HCT116 (cell line): ENCODE measurements around the gene IL1R2. TPM values are rescaled to one million over a fixed set of nuclear protein-coding genes. Genes with fewer than 3 reads are reported as not detected.

Source experiments
- ATAC-seq: fragments of 200-7000 bp; cut with Tn5 transposase; 2 replicates; pipeline ENCODE4 v1.9.1; 2020; ENCODE audit warnings: mild to moderate bottlenecking, moderate library complexity
- BruUV-seq: library from RNA; stranded (reverse); fragments of 400-500 nt; replicated peaks from 2 replicates; lab custom pipeline; 2021; lab: Mats Ljungman, UMichigan
- CTCF ChIA-PET: fragments of 300-600 bp; sonication (Branson Sonifier 250); formaldehyde crosslinking; loops from one replicate; lab custom pipeline; 2021; ENCODE audit warnings: antibody characterized with exemption; lab: Charles Lee
- POLR2A ChIA-PET: fragments of 300-600, 350-600 bp; sonication (Branson Sonifier 250); formaldehyde crosslinking; loops from one replicate; lab custom pipeline; 2021; ENCODE audit warnings: antibody characterized with exemption; lab: Charles Lee
- RAD21 ChIA-PET, 2 experiments: fragments of 300-600 bp; sonication (Branson Sonifier 250); formaldehyde crosslinking; loops; one replicate each; lab custom pipeline; 2023; ENCODE audit warnings: low total read pairs in 2 of 2; ENCODE audit not compliant: uncharacterized antibody in 2 of 2, unreplicated experiment in 2 of 2, low non-redundant PET in 1 of 2; lab: Charles Lee
- DNase-seq: peaks from one replicate; pipeline ENCODE4 v3.0.0-alpha.2; 2010; ENCODE audit warnings: low read depth, low spot score
- H2AFZ ChIP-seq: fragments of 200-600 bp; shearing (Covaris generic), sonication (generic); 2 replicates; pipeline ENCODE4 v1.6.1; 2017; ENCODE audit warnings: low read depth, mixed run types, mixed read lengths, antibody characterized with exemption, low read length; ENCODE audit not compliant: poor library complexity, severe bottlenecking
- H3K27ac ChIP-seq: 2 replicates; pipeline ENCODE4 v1.5.1; 2012; ENCODE audit warnings: low read depth, low read length
- H3K27me3 ChIP-seq: fragments of 200-600 bp; sonication (generic); 2 replicates; pipeline ENCODE4 v1.6.1; 2016; ENCODE audit warnings: mixed run types, low read length, mixed read lengths; ENCODE audit not compliant: insufficient read depth
- H3K36me3 ChIP-seq, 2 experiments: fragments of 200-500 bp in 1 of 2; fragments of 200-600 bp in 1 of 2; sonication (Bioruptor generic) in 1 of 2; sonication (generic) in 1 of 2; 2 replicates each; pipeline versions ENCODE4 v1.5.1 to v1.6.1; 2014 to 2016; ENCODE audit warnings: low read length in 2 of 2, inconsistent platforms in 1 of 2, mixed read lengths in 1 of 2, mixed run types in 1 of 2; ENCODE audit not compliant: insufficient read depth in 2 of 2, control insufficient read depth in 1 of 2
- H3K4me1 ChIP-seq, 2 experiments: fragments of 200-600 bp in 1 of 2; sonication (generic) in 1 of 2; 2 replicates each; pipeline versions ENCODE4 v1.5.1 to v1.6.1; 2012 to 2017; ENCODE audit warnings: low read length in 2 of 2, inconsistent platforms in 1 of 2, mild to moderate bottlenecking in 1 of 2, mixed read lengths in 1 of 2, mixed run types in 1 of 2, moderate library complexity in 1 of 2; ENCODE audit not compliant: insufficient read depth in 2 of 2, control insufficient read depth in 1 of 2
- H3K4me2 ChIP-seq: fragments of 200-600 bp; sonication (generic); 2 replicates; pipeline ENCODE4 v1.6.1; 2017; ENCODE audit warnings: mixed run types, low read length, mixed read lengths
- H3K4me3 ChIP-seq, 2 experiments: fragments of 200-600 bp in 1 of 2; sonication (generic) in 1 of 2; replicated peaks in 1 of 2; 2 replicates each; pipeline ENCODE4 v1.5.1; 2011 to 2016; ENCODE audit warnings: low read length in 2 of 2, control low read depth in 1 of 2, low read depth in 1 of 2, mild to moderate bottlenecking in 1 of 2, mixed read lengths in 1 of 2, mixed run types in 1 of 2
- H3K79me2 ChIP-seq: fragments of 200-600 bp; sonication (generic); 2 replicates; pipeline ENCODE4 v1.6.1; 2017; ENCODE audit warnings: mild to moderate bottlenecking, mixed run types, low read length, moderate library complexity, mixed read lengths; ENCODE audit not compliant: insufficient read depth
- H3K9ac ChIP-seq: fragments of 200-600 bp; sonication (generic); 2 replicates; pipeline ENCODE4 v1.6.1; 2016; ENCODE audit warnings: low read length, mixed read lengths
- H3K9me2 ChIP-seq: fragments of 200-600 bp; sonication (generic), shearing (Covaris generic); 2 replicates; pipeline ENCODE4 v1.6.1; 2017; ENCODE audit warnings: mixed run types, mild to moderate bottlenecking, moderate library complexity; ENCODE audit not compliant: insufficient read depth
- H3K9me3 ChIP-seq, 2 experiments: fragments of 200-500 bp in 1 of 2; fragments of 200-600 bp in 1 of 2; sonication (Bioruptor generic) in 1 of 2; sonication (generic) in 1 of 2; 2 replicates each; pipeline ENCODE4 v1.6.1; 2014 to 2017; ENCODE audit warnings: low read length in 2 of 2, mixed read lengths in 2 of 2, inconsistent platforms in 1 of 2, low read depth in 1 of 2, mild to moderate bottlenecking in 1 of 2, mixed run types in 1 of 2, moderate library complexity in 1 of 2; ENCODE audit not compliant: control insufficient read depth in 1 of 2, insufficient read depth in 1 of 2
- H4K20me1 ChIP-seq: fragments of 200-600 bp; sonication (generic), shearing (Covaris generic); 2 replicates; pipeline ENCODE4 v1.6.1; 2017; ENCODE audit warnings: mixed run types, mild to moderate bottlenecking, moderate library complexity; ENCODE audit not compliant: insufficient read depth
- CEBPB ChIP-seq: IDR thresholded peaks from 2 replicates; pipeline ENCODE4 v1.6.1; 2012; ENCODE audit warnings: low read depth
- ELF1 ChIP-seq: IDR thresholded peaks from 2 replicates; pipeline ENCODE4 v1.6.1; 2012; ENCODE audit warnings: low read depth, borderline replicate concordance
- JUND ChIP-seq: IDR thresholded peaks from 2 replicates; pipeline ENCODE4 v1.6.1; 2012
- SRF ChIP-seq: IDR thresholded peaks from 2 replicates; pipeline ENCODE4 v1.6.1; 2012; ENCODE audit warnings: low read depth
- TCF7L2 ChIP-seq: IDR thresholded peaks from 2 replicates; pipeline ENCODE4 v1.7.0; 2011; ENCODE audit warnings: borderline replicate concordance, inconsistent platforms; ENCODE audit not compliant: insufficient read depth, insufficient read length; ENCODE audit errors: extremely low read depth
- YY1 ChIP-seq: IDR thresholded peaks from 2 replicates; pipeline ENCODE4 v1.6.1; 2011; ENCODE audit warnings: low read length, low read depth, moderate library complexity, mild to moderate bottlenecking; ENCODE audit not compliant: insufficient replicate concordance; ENCODE audit errors: extremely low read depth
- intact Hi-C: fragments of 100-400 bp; cut with micrococcal nuclease; formaldehyde crosslinking; loops from 2 replicates; pipeline ENCODE4 v1.10.0; 2022
- total RNA-seq: library from RNA; stranded (reverse); gene quantifications from one replicate; pipeline ENCODE4 v1.2.1, GENCODE V29; 2021; ENCODE audit not compliant: unreplicated experiment
- TF ChIP-seq, protein P1 (sequence below): IDR thresholded peaks from 2 replicates; pipeline ENCODE4 v1.6.1; 2012; ENCODE audit warnings: low read depth
- TF ChIP-seq, protein P2 (sequence below): IDR thresholded peaks from 2 replicates; pipeline ENCODE4 v1.6.1; 2012

Gene IL1R2
- total RNA-seq, 1 experiment from 2014 or later = 0.52 TPM

DNA sequence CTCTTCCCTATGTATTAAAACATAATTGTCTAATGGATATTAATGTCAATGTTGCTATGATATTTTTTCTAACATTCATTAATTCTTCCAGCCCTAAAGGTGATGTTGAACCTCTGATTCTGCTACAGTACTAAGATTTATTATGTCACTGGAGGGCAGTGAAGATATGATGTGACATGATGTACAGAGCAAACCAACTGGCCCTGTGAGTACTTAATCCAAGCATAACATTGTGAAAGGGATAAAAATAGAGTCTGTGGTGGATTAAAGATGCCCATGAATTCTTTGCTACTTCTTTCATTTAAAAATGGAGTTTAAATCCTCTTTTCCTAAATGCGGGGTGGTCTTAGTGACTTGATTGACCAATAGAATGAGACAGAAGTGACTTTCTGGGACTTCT is 51.8 kb downstream of the IL1R2 start (continued):
- TF ChIP-seq, protein P1, sequence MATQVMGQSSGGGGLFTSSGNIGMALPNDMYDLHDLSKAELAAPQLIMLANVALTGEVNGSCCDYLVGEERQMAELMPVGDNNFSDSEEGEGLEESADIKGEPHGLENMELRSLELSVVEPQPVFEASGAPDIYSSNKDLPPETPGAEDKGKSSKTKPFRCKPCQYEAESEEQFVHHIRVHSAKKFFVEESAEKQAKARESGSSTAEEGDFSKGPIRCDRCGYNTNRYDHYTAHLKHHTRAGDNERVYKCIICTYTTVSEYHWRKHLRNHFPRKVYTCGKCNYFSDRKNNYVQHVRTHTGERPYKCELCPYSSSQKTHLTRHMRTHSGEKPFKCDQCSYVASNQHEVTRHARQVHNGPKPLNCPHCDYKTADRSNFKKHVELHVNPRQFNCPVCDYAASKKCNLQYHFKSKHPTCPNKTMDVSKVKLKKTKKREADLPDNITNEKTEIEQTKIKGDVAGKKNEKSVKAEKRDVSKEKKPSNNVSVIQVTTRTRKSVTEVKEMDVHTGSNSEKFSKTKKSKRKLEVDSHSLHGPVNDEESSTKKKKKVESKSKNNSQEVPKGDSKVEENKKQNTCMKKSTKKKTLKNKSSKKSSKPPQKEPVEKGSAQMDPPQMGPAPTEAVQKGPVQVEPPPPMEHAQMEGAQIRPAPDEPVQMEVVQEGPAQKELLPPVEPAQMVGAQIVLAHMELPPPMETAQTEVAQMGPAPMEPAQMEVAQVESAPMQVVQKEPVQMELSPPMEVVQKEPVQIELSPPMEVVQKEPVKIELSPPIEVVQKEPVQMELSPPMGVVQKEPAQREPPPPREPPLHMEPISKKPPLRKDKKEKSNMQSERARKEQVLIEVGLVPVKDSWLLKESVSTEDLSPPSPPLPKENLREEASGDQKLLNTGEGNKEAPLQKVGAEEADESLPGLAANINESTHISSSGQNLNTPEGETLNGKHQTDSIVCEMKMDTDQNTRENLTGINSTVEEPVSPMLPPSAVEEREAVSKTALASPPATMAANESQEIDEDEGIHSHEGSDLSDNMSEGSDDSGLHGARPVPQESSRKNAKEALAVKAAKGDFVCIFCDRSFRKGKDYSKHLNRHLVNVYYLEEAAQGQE = no peak
- no peak for TF ChIP-seq TCF7L2
- no peak for TF ChIP-seq ELF1
- no peak for TF ChIP-seq SRF

DNA sequence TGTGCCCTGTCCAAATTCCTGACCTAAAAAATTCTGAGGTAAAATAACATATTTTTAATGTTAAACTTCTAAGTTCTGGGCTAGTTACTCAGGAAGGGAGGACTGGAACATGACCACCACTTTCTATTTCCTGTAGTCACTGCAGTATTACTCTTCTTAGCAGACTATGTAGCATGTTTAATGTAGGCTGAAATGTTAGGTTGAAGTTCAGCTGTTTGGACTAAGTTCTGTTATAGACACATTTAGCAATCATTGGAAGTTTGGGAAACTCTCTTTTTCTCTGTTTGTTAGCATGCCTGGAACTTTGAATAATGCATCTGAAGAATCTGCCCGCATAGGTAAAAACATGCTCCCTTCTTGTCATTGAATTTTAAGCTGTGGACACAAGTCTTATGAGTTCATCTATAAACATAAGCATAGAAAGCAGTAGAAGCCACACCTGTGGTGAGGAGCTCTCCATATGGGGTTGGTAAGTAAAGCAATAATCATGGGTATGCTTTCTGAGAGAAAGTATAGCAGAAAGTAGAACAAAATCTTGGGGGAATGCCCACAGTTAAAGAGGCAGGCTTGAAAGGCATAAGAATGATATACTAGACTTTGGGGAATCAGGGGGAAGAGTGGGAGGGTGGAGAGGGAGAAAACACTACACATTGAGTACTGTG is 52.6 kb downstream of the IL1R2 start:
- no peaks in the 10 kb centered on the region for H3K4me1 ChIP-seq
- TF ChIP-seq CEBPB (no peak), YY1 (no peak), JUND (no peak), SRF (no peak)
- TF ChIP-seq, protein P2, sequence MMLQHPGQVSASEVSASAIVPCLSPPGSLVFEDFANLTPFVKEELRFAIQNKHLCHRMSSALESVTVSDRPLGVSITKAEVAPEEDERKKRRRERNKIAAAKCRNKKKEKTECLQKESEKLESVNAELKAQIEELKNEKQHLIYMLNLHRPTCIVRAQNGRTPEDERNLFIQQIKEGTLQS = no peak
- TF ChIP-seq, protein P1 = no peak
- H3K9ac ChIP-seq = no peak overlapping the region
- intact Hi-C loops = no loop called here
- ChIA-PET POLR2A (no interaction called here), RAD21 (no interaction called here), CTCF (no interaction called here)
- no peak overlapping the region for H3K4me3 ChIP-seq
- DNase-seq = no peak
- no peaks in the 10 kb centered on the region for H3K9me2 ChIP-seq
- H3K27ac ChIP-seq = no peak overlapping the region
- BruUV-seq = no TSS peak
- H3K79me2 ChIP-seq = no peaks in the 10 kb centered on the region
- H3K4me2 ChIP-seq = no peak overlapping the region
- H3K36me3 ChIP-seq = no peaks in the 10 kb centered on the region
- no peaks in the 10 kb centered on the region for H3K9me3 ChIP-seq
- ATAC-seq = no peak
- H2AFZ ChIP-seq = no peak overlapping the region
- H4K20me1 ChIP-seq = no peaks in the 10 kb centered on the region
- peaks cover 38% of the 10 kb centered on the region; the same call in 1 of the 2 replicates for H3K27me3 ChIP-seq
